ENCODE data around the gene ORM1. TPM values are rescaled to one million over a fixed set of nuclear protein-coding genes. Genes with fewer than 3 reads are reported as not detected.

Gene ORM1
- total RNA-seq, 2 experiments from 2014 or later, result not detected

GRCh38 chr9:114359801-114360200 lies 36.9 kb downstream of the ORM1 start:
- POLR2A ChIA-PET, result no interaction called here

DNA sequence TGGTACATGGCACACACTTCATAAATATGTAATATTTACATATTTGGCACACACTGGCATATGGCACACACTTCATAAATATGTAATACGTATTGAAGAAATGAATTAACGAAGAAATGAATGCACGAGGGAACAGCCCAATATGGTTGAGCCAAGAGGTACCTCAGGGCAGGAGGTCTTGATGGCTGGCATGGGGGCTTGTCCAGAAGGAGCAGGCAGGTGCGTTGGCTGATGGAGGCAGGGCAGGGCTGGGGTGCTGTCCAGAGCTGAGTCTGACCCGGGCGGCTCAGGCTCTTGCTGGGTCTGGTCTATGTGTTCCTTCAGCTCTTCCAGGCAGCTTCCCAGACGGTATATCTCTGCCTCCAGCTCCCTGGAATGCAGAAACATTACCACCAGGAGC lies 38.6 kb downstream of the ORM1 start:
- CTCF ChIA-PET, result interaction anchor here (0.7 to 4.5 kb wide), 4 partner anchors 18 to 88 kb away, joined by 3 to 34 read pairs (median 5); partner anchors contain the start of gene AKNA
- Mint-ChIP-seq H3K27ac (peak overlapping the region; percentile 81), H3K9me3 (ENCODE audit: low read depth) (no peaks in the 10 kb centered on the region), H3K27me3 (no peaks in the 10 kb centered on the region), H3K4me1 (peaks cover 70% of the 10 kb centered on the region), H3K36me3 (ENCODE audit: low read depth) (peaks cover 95% of the 10 kb centered on the region), H3K4me3 (no peak overlapping the region)
- POLR2A ChIA-PET, result no interaction called here
- ATAC-seq (no peak), DNase-seq (no peak)
- intact Hi-C loops (cut with DNase I, micrococcal nuclease), result no loop called here

More at GRCh38 chr9:114359801-114360200, 36.9 kb downstream of the ORM1 start:
- intact Hi-C loops (cut with DNase I, micrococcal nuclease), result no loop called here
- H3K4me3 Mint-ChIP-seq, result no peak overlapping the region
- H3K27ac Mint-ChIP-seq, result peak overlapping the region; percentile 81
- H3K27me3 Mint-ChIP-seq, result no peaks in the 10 kb centered on the region
- ATAC-seq (no peak), DNase-seq (no peak)
- CTCF ChIA-PET, result no interaction called here
- no peaks in the 10 kb centered on the region for H3K9me3 Mint-ChIP-seq (ENCODE audit: low read depth)
- H3K4me1 Mint-ChIP-seq, result peaks cover 55% of the 10 kb centered on the region
- peaks cover 89% of the 10 kb centered on the region for H3K36me3 Mint-ChIP-seq (ENCODE audit: low read depth)

DNA sequence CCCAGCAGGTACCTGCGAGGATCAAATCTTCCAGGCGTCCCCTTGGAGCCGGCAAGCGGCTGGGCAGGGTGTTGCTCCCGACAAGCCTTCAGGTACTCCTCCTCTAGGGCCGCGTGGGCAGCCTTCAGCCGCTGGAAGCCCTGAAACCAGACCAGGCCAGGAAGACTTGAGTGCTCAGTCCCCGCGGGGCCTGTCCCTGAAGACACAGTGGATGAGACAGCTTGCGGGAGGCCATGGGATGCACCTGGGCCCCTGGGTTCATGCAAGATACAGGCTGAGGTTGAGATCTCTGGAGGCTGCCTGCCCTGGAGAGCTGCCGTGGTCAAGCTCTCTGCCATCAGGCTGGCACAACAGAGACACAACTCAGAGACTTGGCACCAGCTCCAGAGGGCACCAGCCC lies 39.5 kb downstream of the ORM1 start:
- Mint-ChIP-seq H3K4me1 (peaks cover 79% of the 10 kb centered on the region), H3K9me3 (ENCODE audit: low read depth) (no peaks in the 10 kb centered on the region), H3K36me3 (ENCODE audit: low read depth) (peaks cover 95% of the 10 kb centered on the region), H3K27ac (peak overlapping the region; percentile 94), H3K27me3 (no peaks in the 10 kb centered on the region), H3K4me3 (no peak overlapping the region)
- POLR2A ChIA-PET, result no interaction called here
- CTCF ChIA-PET, result interaction anchor here (0.7 to 4.5 kb wide), 8 partner anchors 9 to 291 kb away, joined by 3 to 34 read pairs (median 4); partner anchors contain the start of gene AKNA
- intact Hi-C loops (cut with DNase I, micrococcal nuclease), result no loop called here
- ATAC-seq (no peak), DNase-seq (no peak)

GRCh38 chr9:114363424-114363823 lies 40.5 kb downstream of the ORM1 start:
- no peaks in the 10 kb centered on the region for H3K27me3 Mint-ChIP-seq
- ChIA-PET POLR2A (interaction anchor here (0.6 to 2.7 kb wide), 5 partner anchors 11 to 25 kb away, joined by 3 to 10 read pairs (median 3); no protein-coding TSS in a partner anchor), CTCF (interaction anchor here (1.0 to 4.5 kb wide), 7 partner anchors 10 to 42 kb away, joined by 3 to 34 read pairs (median 7); partner anchors contain the start of gene AKNA)
- intact Hi-C loops (cut with DNase I, micrococcal nuclease), result loop anchor here (1.0 kb wide), 2 partner anchors 14 to 22 kb away; no protein-coding TSS in a partner anchor
- H3K36me3 Mint-ChIP-seq (ENCODE audit: low read depth), result peaks cover 95% of the 10 kb centered on the region
- peak overlapping the region; percentile 33 for H3K4me3 Mint-ChIP-seq
- H3K9me3 Mint-ChIP-seq (ENCODE audit: low read depth), result no peaks in the 10 kb centered on the region
- ATAC-seq (peak; percentile 49), DNase-seq (no peak)
- H3K4me1 Mint-ChIP-seq, result peaks cover 84% of the 10 kb centered on the region
- H3K27ac Mint-ChIP-seq, result peak overlapping the region; percentile 94

- Mint-ChIP-seq H3K9me3 (ENCODE audit: low read depth) (no peaks in the 10 kb centered on the region), H3K27me3 (no peaks in the 10 kb centered on the region), H3K27ac (peak overlapping the region; percentile 94), H3K4me1 (peaks cover 84% of the 10 kb centered on the region), H3K36me3 (ENCODE audit: low read depth) (peaks cover 93% of the 10 kb centered on the region), H3K4me3 (peak overlapping the region; percentile 33)
- ATAC-seq, result peak; percentile 16
- intact Hi-C loops (cut with DNase I, micrococcal nuclease), result no loop called here
- ChIA-PET CTCF (interaction anchor here (0.6 to 4.5 kb wide), 9 partner anchors 11 to 289 kb away, joined by 3 to 34 read pairs (median 5); partner anchors contain the start of gene AKNA), POLR2A (interaction anchor here (0.6 to 2.7 kb wide), 5 partner anchors 12 to 24 kb away, joined by 3 to 10 read pairs (median 3); no protein-coding TSS in a partner anchor)
- no peak for DNase-seq
Observed at GRCh38 chr9:114364134-114365041, 41.5 kb downstream of the ORM1 start.

- H3K9me3 Mint-ChIP-seq (ENCODE audit: low read depth), result peaks cover 2% of the 10 kb centered on the region
- H3K36me3 Mint-ChIP-seq (ENCODE audit: low read depth), result peaks cover 90% of the 10 kb centered on the region
- peaks cover 84% of the 10 kb centered on the region for H3K4me1 Mint-ChIP-seq
- H3K27ac Mint-ChIP-seq, result peak overlapping the region; percentile 94
- H3K27me3 Mint-ChIP-seq, result no peaks in the 10 kb centered on the region
- ChIA-PET CTCF (interaction anchor here (1.3 to 4.5 kb wide), 3 partner anchors 18 to 30 kb away, joined by 3 to 34 read pairs (median 8); partner anchors contain the start of gene AKNA), POLR2A (interaction anchor here (0.5 to 2.7 kb wide), 3 partner anchors 16 to 22 kb away, joined by 3 to 10 read pairs (median 8); partner anchors contain the start of gene AKNA)
- DNase-seq (no peak), ATAC-seq (no peak)
- intact Hi-C loops (cut with DNase I, micrococcal nuclease), result no loop called here
- no peak overlapping the region for H3K4me3 Mint-ChIP-seq
Observed at GRCh38 chr9:114365194-114365593, 42.3 kb downstream of the ORM1 start.

- H3K9me3 Mint-ChIP-seq (ENCODE audit: low read depth), result peaks cover 2% of the 10 kb centered on the region
- H3K36me3 Mint-ChIP-seq (ENCODE audit: low read depth), result peaks cover 87% of the 10 kb centered on the region
- ATAC-seq, result peak; percentile 72
- peak overlapping the region; percentile 16 for H3K4me3 Mint-ChIP-seq
- peak overlapping the region; percentile 84 for H3K27ac Mint-ChIP-seq
- ChIA-PET POLR2A (interaction anchor here (0.7 to 1.2 kb wide), 3 partner anchors 19 to 222 kb away, joined by 3 to 4 read pairs (median 4); no protein-coding TSS in a partner anchor), CTCF (interaction anchor here (0.8 to 4.5 kb wide), 6 partner anchors 13 to 39 kb away, joined by 3 to 34 read pairs (median 5); partner anchors contain the start of gene AKNA)
- intact Hi-C loops (cut with DNase I, micrococcal nuclease), result loop anchor here (1.0 kb wide), 3 partner anchors 8 to 32 kb away; no protein-coding TSS in a partner anchor
- no peaks in the 10 kb centered on the region for H3K27me3 Mint-ChIP-seq
- peaks cover 82% of the 10 kb centered on the region for H3K4me1 Mint-ChIP-seq
- peak; percentile 69 for DNase-seq
Observed at GRCh38 chr9:114366334-114367128, 43.6 kb downstream of the ORM1 start.

DNA sequence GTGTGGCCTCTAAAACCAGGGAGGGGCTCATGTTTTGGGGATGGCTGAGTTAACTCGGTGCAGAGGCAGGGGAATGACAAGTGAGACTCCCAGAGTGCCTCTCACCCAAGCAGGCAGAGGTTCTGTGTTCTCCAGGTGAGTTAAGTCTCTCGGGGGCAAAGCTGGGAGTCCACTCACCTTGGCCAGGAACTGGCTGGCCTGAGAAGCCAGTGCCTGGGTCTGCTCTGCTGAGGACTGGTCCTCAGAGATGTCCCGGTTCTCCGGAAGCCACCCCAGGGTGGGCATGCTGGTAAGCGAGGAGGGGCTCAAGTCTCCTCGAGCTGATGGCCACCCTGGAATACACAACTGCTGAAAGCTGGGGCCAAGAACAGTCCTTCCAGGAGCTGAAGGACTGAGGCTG lies 44.5 kb downstream of the ORM1 start:
- Mint-ChIP-seq H3K4me3 (no peak overlapping the region), H3K4me1 (peaks cover 86% of the 10 kb centered on the region), H3K27me3 (no peaks in the 10 kb centered on the region), H3K36me3 (ENCODE audit: low read depth) (peaks cover 85% of the 10 kb centered on the region), H3K9me3 (ENCODE audit: low read depth) (peaks cover 2% of the 10 kb centered on the region), H3K27ac (peak overlapping the region; percentile 84)
- DNase-seq (no peak), ATAC-seq (no peak)
- intact Hi-C loops (cut with DNase I, micrococcal nuclease), result no loop called here
- ChIA-PET CTCF (interaction anchor here (0.8 to 2.4 kb wide), 7 partner anchors 12 to 38 kb away, joined by 3 to 11 read pairs (median 5); no protein-coding TSS in a partner anchor), POLR2A (interaction anchor here (0.6 to 0.7 kb wide), 3 partner anchors 11 to 262 kb away, joined by 3 to 5 read pairs (median 4); no protein-coding TSS in a partner anchor)

DNA sequence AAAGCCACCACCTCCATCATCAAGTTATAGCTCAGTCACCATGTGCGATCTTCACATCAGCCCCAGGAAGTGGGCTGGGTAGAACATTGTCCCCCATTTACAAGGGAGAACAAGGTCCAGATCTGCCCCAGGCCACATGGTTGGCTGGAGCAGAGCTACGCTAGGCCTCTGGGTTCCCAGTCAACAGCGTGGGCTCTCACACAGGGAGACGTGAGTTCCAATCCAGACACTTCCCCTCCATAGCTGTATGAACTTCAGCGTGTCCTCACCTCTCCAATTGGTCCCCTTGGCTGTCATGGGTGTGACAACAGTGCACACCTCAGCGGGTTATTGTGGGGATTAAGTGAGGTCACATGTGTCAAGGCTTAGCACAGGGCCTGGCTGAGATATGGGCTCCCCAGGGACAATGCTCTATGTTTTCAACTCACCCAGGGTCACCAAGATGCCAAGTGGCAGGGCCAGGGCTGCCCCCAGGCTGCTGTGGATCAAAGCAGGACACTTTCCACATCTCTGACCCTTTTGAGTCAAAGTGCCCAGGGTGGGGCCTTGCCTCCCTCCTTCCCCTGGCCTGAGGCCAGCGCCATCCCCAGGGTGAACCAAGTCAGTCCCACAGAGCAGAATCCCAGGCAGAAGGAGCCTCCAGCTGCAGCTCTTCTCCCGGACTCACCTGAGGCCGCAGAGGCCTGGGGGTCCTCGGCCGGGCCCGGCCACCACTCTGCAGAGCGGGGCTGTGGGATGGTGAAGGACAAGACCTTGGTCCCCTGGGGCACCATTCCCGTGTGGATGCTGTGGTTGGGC lies 45.1 kb downstream of the ORM1 start:
- Mint-ChIP-seq H3K36me3 (ENCODE audit: low read depth) (peaks cover 79% of the 10 kb centered on the region), H3K4me1 (peaks cover 87% of the 10 kb centered on the region), H3K9me3 (ENCODE audit: low read depth) (peaks cover 2% of the 10 kb centered on the region), H3K4me3 (no peak overlapping the region), H3K27me3 (no peaks in the 10 kb centered on the region), H3K27ac (peak overlapping the region; percentile 84)
- DNase-seq (no peak), ATAC-seq (no peak)
- intact Hi-C loops (cut with DNase I, micrococcal nuclease), result no loop called here
- ChIA-PET CTCF (interaction anchor here (1.1 to 2.4 kb wide), 6 partner anchors 12 to 37 kb away, joined by 3 to 11 read pairs (median 5); no protein-coding TSS in a partner anchor), POLR2A (interaction anchor here (0.6 kb wide), 2 partner anchors 11 to 262 kb away, joined by 3 to 5 read pairs; no protein-coding TSS in a partner anchor)

All from activated CD4-positive, alpha-beta T cell treated with anti-CD3 and anti-CD28 coated beads for 36 hours (primary cell).